ENCODE data around the gene PRKACB. TPM values are rescaled to one million over a fixed set of nuclear protein-coding genes. Genes with fewer than 3 reads are reported as not detected.

PRKACB gene
- total RNA-seq, 3 donors from 2014 or later = 25.2 to 31.3 (median 26.4) TPM

DNA sequence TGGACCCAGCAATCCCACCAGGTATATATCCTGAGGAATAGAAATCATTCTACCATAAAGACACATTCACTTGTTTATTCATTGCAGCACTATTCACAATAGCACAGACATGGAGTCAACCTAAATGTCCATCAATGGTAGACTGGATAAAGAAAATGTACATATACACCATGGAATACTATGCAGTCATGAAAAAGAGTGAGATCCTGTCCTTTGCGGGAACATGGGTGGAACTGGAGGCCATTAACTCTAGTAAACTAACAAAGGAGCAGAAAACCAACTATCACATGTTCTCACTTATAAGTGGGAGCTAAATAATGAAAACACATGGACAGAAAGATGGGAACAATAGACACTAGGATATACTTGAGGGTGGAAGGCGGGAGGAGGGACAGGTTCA is 36.1 kb upstream of the PRKACB start:
- Histone ChIP-seq H3K4me1 (no peaks in the 10 kb centered on the region), H3K4me3 (no peak overlapping the region), H3K9me3 (no peaks in the 10 kb centered on the region), H3K36me3 (no peaks in the 10 kb centered on the region), H3K27ac (no peak overlapping the region), H3K27me3 (no peaks in the 10 kb centered on the region)
- TF ChIP-seq POLR2AphosphoS5 (IDR thresholded peaks at IDR 0.05) (no peak), POLR2A (IDR thresholded peaks at IDR 0.05) (no peak)
- TF ChIP-seq, protein P1, sequence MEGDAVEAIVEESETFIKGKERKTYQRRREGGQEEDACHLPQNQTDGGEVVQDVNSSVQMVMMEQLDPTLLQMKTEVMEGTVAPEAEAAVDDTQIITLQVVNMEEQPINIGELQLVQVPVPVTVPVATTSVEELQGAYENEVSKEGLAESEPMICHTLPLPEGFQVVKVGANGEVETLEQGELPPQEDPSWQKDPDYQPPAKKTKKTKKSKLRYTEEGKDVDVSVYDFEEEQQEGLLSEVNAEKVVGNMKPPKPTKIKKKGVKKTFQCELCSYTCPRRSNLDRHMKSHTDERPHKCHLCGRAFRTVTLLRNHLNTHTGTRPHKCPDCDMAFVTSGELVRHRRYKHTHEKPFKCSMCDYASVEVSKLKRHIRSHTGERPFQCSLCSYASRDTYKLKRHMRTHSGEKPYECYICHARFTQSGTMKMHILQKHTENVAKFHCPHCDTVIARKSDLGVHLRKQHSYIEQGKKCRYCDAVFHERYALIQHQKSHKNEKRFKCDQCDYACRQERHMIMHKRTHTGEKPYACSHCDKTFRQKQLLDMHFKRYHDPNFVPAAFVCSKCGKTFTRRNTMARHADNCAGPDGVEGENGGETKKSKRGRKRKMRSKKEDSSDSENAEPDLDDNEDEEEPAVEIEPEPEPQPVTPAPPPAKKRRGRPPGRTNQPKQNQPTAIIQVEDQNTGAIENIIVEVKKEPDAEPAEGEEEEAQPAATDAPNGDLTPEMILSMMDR (IDR thresholded peaks at IDR 0.05) = no peak
- intact Hi-C loops (cut with DNase I; ENCODE audit: low total_unique reads) = no loop called here
- no peak for DNase-seq (ENCODE audit: low spot score in 2 of 2)

DNA sequence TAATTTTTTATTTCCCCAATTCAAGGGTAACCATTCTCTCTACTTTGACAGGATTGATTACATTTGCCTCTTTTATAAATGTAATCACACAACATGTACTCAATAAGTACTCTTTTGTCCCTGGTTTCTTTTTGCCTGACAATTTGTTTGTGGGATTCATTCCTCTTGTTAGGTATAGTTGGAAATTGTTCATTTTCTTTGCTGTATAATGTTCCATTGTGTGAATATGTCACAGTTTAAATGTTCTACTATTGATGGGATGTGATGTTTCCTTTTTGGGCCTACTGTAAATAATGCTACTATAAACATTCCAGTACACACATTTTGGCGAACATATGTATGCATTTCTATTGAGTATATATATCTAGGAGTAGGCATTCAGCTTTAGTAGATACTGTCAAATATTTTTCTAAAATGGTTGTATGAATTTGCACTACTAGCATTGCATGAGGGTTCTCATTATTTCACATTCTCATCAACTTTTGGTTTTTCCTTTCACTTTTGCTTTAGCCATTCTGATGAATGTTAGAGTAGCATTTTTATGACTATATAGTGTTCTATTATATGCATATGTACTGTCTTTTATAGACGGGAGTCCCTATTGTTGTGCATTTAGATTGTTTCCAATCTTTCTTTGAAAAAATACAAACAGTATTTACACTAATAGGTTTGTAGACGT is 35.0 kb upstream of the PRKACB start:
- Histone ChIP-seq H3K36me3 (no peaks in the 10 kb centered on the region), H3K4me3 (no peak overlapping the region), H3K27me3 (no peaks in the 10 kb centered on the region), H3K27ac (no peak overlapping the region), H3K4me1 (no peaks in the 10 kb centered on the region), H3K9me3 (no peaks in the 10 kb centered on the region)
- no peak for DNase-seq (ENCODE audit: low spot score in 2 of 2)
- intact Hi-C loops (cut with DNase I; ENCODE audit: low total_unique reads) = no loop called here
- no peak for TF ChIP-seq POLR2A (IDR thresholded peaks at IDR 0.05)
- TF ChIP-seq, protein P1 (IDR thresholded peaks at IDR 0.05) = no peak
- TF ChIP-seq POLR2AphosphoS5 (IDR thresholded peaks at IDR 0.05) = no peak

DNA sequence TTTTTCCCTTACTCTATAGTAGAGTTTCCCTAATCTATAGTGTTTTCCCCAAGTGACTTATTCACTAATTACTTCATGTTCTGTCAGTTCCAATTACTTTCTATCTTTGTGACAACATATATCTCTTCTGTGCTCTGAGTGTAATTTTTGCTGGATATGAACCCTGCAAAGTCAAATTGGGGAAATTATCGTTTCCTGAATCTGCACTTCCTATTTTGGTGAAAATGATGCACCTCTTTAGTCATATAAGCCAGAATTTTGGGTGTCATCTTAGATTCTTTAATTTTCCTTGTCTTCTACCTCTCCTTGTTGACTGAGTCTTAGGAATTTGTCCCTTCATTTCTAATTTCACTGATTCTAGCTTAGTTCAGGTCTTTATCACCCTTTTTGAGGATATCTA is 33.4 kb upstream of the PRKACB start:
- H3K27me3 ChIP-seq = no peaks in the 10 kb centered on the region
- H3K4me1 ChIP-seq = no peaks in the 10 kb centered on the region
- no peak overlapping the region for H3K4me3 ChIP-seq
- no peak for DNase-seq (ENCODE audit: low spot score in 2 of 2)
- H3K27ac ChIP-seq = no peak overlapping the region
- TF ChIP-seq POLR2AphosphoS5 (IDR thresholded peaks at IDR 0.05) = no peak
- TF ChIP-seq, protein P1 (IDR thresholded peaks at IDR 0.05) = no peak
- no peak for TF ChIP-seq POLR2A (IDR thresholded peaks at IDR 0.05)
- no peaks in the 10 kb centered on the region for H3K9me3 ChIP-seq
- no peaks in the 10 kb centered on the region for H3K36me3 ChIP-seq
- intact Hi-C loops (cut with DNase I; ENCODE audit: low total_unique reads) = no loop called here

DNA sequence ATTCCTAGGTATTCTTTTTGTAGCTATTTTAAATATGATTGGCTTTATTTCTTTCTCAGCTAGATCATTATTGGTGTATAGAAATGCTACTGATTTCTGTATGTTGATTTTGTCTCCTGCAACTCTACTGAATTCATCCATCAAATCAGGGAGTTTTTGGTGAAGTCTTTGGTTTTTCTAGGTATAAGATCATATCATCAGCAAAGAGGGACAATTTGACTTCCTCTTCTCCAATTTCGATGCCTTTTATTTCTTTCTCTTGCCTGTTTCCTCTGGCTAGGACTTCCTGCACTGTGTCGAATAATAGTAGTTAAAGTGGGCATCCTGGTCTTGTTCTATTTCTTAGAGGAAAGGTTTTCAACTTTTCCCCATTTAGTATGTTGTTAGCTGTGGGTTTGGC is 27.5 kb upstream of the PRKACB start:
- H3K4me3 ChIP-seq = no peak overlapping the region
- H3K9me3 ChIP-seq = no peaks in the 10 kb centered on the region
- H3K27ac ChIP-seq = no peak overlapping the region
- intact Hi-C loops (cut with DNase I; ENCODE audit: low total_unique reads) = no loop called here
- no peaks in the 10 kb centered on the region for H3K27me3 ChIP-seq
- TF ChIP-seq, protein P1 (IDR thresholded peaks at IDR 0.05) = no peak
- TF ChIP-seq POLR2AphosphoS5 (IDR thresholded peaks at IDR 0.05) = no peak
- no peaks in the 10 kb centered on the region for H3K36me3 ChIP-seq
- no peak for DNase-seq (ENCODE audit: low spot score in 2 of 2)
- H3K4me1 ChIP-seq = no peaks in the 10 kb centered on the region

DNA sequence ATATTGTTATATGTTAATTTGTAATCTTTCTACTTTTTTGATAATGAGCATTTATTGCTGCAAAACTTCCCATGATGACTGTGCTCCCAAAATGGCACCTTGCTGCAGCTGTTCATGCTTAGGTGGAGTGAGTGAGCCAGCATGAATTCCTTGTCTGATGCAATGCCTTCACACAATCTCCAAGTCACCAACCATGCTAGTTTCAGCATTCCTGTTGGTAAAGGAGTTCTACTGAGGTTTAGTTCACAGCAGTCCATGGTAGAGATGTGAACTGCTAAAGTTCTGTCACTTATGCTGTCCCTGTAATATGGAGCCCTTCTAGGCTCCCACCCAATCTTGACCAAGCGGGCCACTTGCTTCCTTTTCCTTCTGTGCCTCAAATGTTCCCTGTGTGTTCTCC is 26.2 kb upstream of the PRKACB start:
- Histone ChIP-seq H3K27ac (no peak overlapping the region), H3K4me1 (no peaks in the 10 kb centered on the region), H3K36me3 (no peaks in the 10 kb centered on the region), H3K9me3 (no peaks in the 10 kb centered on the region), H3K4me3 (no peak overlapping the region), H3K27me3 (no peaks in the 10 kb centered on the region)
- DNase-seq (ENCODE audit: low spot score in 2 of 2) = no peak
- TF ChIP-seq POLR2A (IDR thresholded peaks at IDR 0.05) (no peak), POLR2AphosphoS5 (IDR thresholded peaks at IDR 0.05) (no peak)
- TF ChIP-seq, protein P1 (IDR thresholded peaks at IDR 0.05) = no peak
- intact Hi-C loops (cut with DNase I; ENCODE audit: low total_unique reads) = no loop called here

Data from breast epithelium (tissue), 4 donors.